HG02678 (cell line): ENCODE data around the gene IL19.

Experiments
- ATAC-seq: cut with Tn5 transposase; IDR thresholded peaks from one replicate; pipeline ENCODE4 v1.9.1; 2021; ENCODE audit warnings: mild to moderate bottlenecking, moderate library complexity; ENCODE audit not compliant: unreplicated experiment

Gene IL19, protein sequence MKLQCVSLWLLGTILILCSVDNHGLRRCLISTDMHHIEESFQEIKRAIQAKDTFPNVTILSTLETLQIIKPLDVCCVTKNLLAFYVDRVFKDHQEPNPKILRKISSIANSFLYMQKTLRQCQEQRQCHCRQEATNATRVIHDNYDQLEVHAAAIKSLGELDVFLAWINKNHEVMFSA

DNA sequence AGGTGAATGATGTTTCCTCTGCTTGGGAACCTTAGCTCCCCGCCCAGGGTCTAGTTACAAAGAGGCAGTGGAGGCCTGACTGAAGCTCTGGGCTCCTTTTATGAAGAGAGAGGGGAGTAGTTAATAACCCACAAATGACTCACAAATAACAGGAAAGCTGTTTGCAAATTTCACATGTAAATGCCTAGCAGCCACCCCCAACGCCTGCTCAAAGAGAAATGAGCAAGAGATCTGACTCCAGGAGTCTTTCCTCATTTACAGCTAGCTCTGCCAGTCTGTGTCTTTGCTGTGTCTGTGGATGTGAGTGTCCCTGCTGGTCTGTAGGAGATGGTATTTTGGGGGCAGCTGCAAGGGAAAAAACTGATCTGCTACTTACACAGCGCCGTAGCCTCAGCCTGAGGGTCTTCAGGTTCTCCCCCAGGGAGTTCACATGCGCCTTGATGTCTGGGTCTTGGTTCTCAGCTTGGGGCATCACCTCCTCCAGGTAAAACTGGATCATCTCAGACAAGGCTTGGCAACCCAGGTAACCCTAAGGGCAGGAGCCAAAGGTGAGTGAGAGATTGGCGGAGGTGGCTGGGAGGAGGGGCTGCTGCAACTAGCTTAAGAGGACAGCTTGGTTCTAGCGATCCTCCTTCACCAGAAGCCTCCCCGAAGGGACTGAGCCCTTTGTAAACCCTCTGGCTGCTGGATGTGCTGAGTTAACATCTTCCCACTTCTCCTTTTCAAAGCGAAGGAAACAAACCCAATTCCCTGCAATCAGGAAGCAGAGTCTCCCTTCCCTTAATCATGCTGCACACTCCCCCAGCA lies at the start of gene IL19:
TSS of gene IL19 (plus strand) at position 243 of the 807 bp plus-strand sequence. CDS start 65,890 bp downstream, outside the sequence.
- ATAC-seq: no peak

DNA sequence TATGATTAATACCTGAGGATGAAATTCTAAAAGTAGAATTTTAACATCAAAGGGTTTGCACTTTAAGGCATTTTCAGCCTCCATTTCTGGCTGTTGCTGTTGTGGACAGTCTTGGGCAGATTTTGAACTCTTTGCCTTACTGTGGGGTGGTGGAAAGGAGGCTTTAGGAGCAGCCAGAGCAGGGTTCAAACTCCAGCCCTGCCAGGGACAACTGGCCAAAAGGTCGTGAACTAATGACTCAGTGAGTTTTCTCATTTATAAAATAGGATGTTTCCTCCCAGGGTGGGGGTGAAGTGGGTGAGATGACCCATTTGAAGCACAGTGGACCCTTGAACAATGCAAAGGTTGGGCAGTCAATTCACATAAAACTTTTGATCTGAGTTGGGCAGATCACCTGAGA lies 49.1 kb upstream of the IL19 start:
- ATAC-seq: no peak

GRCh38 chr1:206722751-206723461 lies 47.7 kb upstream of the IL19 start:
- no peak for ATAC-seq

- no peak for ATAC-seq
Measured at GRCh38 chr1:206723462-206723804, 47.1 kb upstream of the IL19 start.

GRCh38 chr1:206723805-206724472 lies 46.6 kb upstream of the IL19 start:
- no peak for ATAC-seq

- no peak for ATAC-seq
Measured at GRCh38 chr1:206725109-206725963, 45.2 kb upstream of the IL19 start.

- ATAC-seq: no peak
Measured at GRCh38 chr1:206727981-206728696, 42.4 kb upstream of the IL19 start.

DNA sequence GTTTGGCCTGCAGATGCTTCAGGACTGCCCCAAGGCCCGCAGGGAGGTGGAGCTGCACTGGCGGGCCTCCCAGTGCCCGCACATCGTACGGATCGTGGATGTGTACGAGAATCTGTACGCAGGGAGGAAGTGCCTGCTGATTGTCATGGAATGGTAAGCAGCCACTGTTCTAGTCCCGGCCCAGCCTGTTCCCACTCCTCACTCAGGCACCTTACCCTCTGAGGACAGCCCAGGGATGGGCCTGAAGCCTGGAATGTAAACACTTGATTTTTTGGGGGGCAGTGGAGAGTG lies 41.9 kb upstream of the IL19 start:
- no peak for ATAC-seq

DNA sequence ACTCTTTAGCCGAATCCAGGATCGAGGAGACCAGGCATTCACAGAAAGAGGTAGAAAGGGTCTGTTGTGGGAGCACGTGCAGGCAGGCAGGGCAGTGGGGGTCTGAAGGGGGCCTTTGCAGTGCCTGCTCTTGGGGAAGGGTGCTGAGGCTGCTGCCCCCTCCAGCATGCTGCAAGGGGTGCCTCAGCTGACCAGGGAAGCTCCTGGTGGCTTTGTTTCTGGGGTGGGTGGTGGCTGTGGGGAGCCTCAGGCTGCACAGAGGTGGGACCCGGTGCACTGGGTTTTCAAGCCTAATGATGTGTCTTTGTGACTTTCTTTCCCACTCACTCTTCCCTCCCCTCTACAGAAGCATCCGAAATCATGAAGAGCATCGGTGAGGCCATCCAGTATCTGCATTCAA lies 41.5 kb upstream of the IL19 start:
- no peak for ATAC-seq

DNA sequence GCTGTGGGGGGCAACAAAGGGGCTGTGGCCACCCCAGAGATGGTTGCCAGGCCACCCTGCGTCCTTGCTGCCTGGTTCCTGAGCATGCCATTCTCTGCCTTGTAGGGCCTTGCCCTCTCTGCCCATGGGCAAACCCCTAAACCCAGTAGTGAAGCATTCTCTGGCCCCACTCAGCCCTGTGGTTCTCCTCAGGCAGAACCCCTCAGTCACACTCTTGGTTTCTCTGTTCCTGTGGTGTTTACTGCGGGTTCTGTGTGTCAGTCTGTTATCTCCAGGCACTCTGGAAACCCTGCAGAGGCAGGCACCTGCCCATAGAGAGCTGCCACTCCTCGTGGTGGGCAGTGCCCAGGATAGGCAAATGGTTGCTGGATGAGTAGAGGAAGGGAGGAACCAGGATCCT lies 41.1 kb upstream of the IL19 start:
- no peak for ATAC-seq

DNA sequence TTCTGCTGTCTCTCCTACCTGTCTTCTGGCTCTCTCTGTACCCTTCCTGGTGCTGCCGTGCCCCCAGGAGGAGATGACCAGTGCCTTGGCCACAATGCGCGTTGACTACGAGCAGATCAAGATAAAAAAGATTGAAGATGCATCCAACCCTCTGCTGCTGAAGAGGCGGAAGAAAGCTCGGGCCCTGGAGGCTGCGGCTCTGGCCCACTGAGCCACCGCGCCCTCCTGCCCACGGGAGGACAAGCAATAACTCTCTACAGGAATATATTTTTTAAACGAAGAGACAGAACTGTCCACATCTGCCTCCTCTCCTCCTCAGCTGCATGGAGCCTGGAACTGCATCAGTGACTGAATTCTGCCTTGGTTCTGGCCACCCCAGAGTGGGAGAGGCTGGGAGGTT lies 38.1 kb upstream of the IL19 start:
- no peak for ATAC-seq

DNA sequence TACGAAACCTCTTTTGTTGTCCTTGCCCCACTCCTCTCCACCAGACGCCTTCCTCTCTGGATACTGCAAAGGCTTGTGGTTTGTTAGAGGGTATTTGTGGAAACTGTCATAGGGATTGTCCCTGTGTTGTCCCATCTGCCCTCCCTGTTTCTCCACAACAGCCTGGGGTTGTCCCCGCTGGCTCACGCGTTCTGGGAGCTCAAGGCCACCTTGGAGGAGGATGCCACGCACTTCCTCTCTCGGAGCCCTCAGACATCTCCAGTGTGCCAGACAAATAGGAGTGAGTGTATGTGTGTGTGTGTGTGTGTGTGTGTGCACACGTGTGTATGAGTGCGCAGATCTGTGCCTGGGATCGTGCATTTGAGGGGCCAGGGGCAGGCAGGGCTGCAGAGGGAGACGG lies 37.6 kb upstream of the IL19 start:
- ATAC-seq: no peak

DNA sequence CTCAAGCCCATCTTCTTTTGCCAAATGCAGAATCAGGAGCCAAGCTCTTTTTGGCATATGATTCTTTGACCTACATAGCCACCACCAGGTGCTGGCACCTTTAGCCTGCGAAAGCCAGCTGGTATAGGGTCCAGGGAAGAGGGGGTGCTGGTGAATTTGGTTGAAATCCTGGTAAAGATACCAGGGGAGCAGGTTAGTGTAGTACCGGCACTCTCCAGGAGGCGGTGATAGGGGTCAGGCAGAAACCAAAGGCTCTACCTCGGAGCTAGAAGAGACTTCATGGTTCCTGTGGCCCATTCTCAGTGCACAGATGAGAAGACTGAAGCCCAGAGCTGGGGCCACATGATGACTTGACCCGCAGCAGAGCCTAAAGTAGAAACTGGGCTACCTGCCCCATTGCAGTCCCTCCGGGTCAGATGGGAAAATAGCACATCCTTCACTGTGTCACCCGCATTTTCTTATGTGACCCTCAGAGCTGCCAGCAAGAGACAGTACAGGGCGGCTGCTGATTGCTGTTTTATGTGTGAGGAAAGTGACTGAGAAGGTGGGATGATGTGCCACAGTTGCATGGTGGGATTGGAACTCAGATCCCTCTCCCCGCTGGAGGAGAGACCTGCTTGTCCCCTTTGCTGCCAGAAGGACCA lies 36.0 kb upstream of the IL19 start:
- ATAC-seq: no peak

DNA sequence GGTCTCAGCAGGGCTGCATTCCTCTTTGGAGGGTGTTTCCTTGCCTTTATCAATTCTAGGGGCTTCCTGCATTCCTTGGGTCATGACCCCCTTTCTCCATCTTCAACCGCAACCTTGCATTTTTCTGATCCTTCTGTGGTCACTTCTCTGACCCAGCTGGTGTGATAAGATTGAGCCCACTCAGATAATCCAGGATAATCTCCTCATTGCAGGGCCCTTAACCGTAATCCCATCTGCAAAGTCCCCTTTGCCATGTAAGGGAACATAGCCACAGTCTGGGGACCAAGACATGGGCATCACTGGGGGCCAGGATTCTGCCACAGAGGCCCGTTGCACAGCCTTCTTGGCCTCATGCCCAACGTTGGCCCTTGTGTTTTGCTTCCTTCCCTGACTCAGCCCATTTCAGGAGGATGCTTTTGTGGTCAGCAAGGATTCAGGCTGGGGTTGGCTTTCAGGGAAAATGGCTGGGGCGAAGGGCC lies 35.0 kb upstream of the IL19 start:
- ATAC-seq: no peak

- no peak for ATAC-seq
Measured at GRCh38 chr1:206736878-206737728, 33.5 kb upstream of the IL19 start.

GRCh38 chr1:206737729-206738201 lies 32.8 kb upstream of the IL19 start:
- ATAC-seq: no peak

GRCh38 chr1:206738370-206739366 lies 31.9 kb upstream of the IL19 start:
- no peak for ATAC-seq
